IPS-18c (cell line): ENCODE measurements around the gene ATP9B.

Experiments
- H3K4me3 ChIP-seq: 2 replicates; pipeline ENCODE4 v1.7.0; 2013; ENCODE audit warnings: low read depth, mild to moderate bottlenecking, low read length, moderate library complexity; ENCODE audit not compliant: insufficient read depth
- H3K9me3 ChIP-seq: one replicate; pipeline ENCODE4 v1.6.1; 2013; ENCODE audit warnings: mild to moderate bottlenecking, low read length, moderate library complexity; ENCODE audit not compliant: control insufficient read depth, insufficient read depth

Gene ATP9B

DNA sequence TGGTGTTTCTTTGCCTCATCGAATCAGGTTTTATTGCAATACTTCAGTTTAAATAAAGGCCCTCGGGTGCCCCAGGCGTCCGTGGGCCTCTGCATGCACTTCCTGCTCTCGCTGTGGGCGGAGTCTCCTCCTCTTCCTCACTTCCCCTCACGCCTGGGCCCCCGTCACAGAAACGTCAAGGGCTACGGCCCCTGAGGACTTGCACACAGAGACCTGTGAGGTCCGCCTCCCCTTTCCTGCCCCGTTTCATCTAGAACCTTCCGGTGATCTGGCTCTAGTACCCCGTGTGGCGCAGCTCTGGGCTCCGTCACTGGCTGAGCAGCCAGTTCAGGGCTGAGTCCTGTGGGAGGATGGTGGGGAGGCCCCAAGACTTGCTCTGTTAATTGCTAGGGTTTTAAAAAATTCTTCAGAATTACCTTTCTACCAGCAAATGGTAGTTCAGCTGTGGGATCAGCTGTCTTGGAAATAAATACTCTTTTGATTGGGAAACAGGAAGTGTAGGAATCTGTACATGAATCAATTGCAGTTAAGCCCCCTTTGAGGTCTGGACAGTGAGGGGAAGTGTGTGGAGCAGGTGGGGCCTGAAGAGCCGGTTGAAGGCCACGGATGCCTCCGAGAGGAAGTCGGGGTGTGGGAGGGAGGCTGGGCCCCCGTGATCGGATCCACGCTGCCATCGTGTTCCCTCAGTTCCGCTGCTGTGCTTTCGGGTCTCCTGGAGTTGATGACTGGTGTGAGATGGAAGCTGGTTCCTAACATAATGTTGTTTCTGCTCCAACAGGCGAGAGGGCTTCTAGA is 336.8 kb downstream of the ATP9B start:
- Histone ChIP-seq H3K9me3 (no peaks in the 10 kb centered on the region), H3K4me3 (no peak overlapping the region)

DNA sequence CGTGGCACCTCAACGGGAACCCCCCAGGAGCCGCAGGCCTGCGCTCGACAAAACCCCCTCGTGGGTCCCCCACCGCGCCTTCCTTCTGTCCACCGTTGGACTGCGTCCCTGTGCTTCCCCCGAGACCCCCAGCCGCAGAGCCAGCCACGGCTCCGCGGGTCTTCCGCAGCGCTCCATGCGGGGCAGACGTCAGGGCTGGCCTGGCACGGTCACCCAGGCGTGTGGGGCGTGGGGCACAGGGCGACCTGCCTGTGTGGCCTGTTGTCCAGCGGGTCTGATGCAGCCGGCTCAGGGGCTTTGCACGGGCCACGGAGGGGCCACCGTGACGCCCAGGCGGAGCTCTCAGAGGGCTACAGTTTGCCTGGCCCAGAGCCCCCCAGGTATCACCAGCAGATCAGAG is 337.5 kb downstream of the ATP9B start:
- no peak overlapping the region for H3K4me3 ChIP-seq
- H3K9me3 ChIP-seq: no peaks in the 10 kb centered on the region

DNA sequence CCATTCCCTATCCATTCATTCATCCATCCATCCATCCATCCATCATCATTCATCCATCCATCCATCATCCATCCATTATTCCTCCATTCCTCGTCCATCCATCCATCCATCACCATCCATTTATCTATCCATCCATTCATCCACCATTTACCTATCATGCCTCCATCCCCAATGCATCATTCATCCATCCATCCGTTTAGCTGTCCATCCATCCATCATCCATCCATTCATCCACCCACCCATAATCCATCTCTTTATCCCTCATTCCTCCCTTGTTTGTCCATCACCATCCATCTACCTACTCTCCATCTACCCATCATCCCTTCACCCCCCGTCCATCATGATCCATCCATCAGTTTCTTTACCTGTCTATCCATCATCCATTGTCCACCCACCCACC is 340.1 kb downstream of the ATP9B start:
- no peak overlapping the region for H3K4me3 ChIP-seq
- no peaks in the 10 kb centered on the region for H3K9me3 ChIP-seq

- H3K9me3 ChIP-seq: no peaks in the 10 kb centered on the region
Measured at GRCh38 chr18:79410171-79410641, 341.0 kb downstream of the ATP9B start.

DNA sequence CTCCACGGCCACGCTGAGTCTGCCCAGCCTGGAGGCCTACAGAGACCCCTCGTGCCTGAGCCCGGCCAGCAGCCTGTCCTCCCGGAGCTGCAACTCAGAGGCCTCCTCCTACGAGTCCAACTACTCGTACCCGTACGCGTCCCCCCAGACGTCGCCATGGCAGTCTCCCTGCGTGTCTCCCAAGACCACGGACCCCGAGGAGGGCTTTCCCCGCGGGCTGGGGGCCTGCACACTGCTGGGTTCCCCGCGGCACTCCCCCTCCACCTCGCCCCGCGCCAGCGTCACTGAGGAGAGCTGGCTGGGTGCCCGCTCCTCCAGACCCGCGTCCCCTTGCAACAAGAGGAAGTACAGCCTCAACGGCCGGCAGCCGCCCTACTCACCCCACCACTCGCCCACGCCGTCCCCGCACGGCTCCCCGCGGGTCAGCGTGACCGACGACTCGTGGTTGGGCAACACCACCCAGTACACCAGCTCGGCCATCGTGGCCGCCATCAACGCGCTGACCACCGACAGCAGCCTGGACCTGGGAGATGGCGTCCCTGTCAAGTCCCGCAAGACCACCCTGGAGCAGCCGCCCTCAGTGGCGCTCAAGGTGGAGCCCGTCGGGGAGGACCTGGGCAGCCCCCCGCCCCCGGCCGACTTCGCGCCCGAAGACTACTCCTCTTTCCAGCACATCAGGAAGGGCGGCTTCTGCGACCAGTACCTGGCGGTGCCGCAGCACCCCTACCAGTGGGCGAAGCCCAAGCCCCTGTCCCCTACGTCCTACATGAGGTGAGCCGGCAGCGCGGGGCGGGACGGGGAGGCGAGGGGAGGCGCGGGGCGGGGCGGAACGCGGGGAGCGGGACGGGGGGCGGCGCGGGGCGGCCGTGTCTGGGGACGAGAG is 341.8 kb downstream of the ATP9B start:
- Histone ChIP-seq H3K4me3 (no peak overlapping the region), H3K9me3 (no peaks in the 10 kb centered on the region)

More at GRCh38 chr18:79410171-79410641, 341.0 kb downstream of the ATP9B start:
- no peak overlapping the region for H3K4me3 ChIP-seq

DNA sequence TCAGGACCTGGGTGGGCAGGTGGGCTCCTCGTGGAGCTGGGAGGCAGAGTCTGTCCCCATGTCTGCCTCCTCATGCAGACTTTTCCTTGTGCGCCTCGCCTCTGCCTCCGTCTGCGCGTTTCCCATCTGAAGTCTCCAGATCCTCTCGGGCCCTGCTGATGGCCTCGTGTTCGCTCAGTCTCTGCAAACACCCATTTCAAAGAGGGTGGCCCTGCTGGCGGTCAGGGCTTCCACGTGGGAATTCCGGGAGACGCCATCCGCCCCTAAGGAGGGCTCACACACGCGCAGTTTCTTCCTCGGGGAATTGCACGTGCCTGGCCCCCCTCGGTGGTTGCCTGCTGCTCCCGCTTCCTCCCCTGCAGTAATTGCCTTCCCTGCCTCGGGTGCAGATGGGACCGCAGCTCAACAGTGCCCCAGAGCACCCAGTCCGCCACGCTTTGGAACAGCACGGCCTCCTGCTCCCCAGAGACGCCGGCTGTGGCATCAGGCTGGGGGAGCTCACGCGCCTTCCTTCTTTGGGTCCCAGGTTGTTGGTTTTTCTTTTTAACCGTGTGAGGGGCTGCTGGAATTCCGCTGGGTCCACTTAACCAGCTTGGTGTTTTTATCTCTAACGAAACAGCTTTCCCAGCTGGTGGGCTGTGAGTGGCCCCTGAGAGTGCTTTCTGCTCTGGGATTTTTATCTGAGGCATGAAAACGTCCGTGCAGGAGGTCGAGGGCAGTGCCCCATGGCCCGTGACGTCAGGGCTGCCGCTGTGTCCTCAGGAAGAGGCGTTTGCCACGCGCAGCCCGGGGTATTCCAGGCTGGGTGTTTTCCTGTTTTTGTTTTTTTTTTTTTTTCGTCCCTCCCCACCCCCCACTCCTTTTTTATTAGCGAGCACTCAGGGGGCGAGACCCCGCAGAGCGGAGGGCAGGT is 342.7 kb downstream of the ATP9B start:
- H3K4me3 ChIP-seq: no peak overlapping the region
- H3K9me3 ChIP-seq: no peaks in the 10 kb centered on the region

GRCh38 chr18:79413025-79413424 is 343.8 kb downstream of the ATP9B start:
- no peak overlapping the region for H3K4me3 ChIP-seq

GRCh38 chr18:79413426-79413825 is 344.2 kb downstream of the ATP9B start:
- Histone ChIP-seq H3K4me3 (no peak overlapping the region), H3K9me3 (no peaks in the 10 kb centered on the region)

More at GRCh38 chr18:79413025-79413424, 343.8 kb downstream of the ATP9B start:
- H3K9me3 ChIP-seq: no peaks in the 10 kb centered on the region

GRCh38 chr18:79413901-79414300 is 344.7 kb downstream of the ATP9B start:
- no peak overlapping the region for H3K4me3 ChIP-seq
- H3K9me3 ChIP-seq: no peaks in the 10 kb centered on the region

- no peaks in the 10 kb centered on the region for H3K9me3 ChIP-seq
Measured at GRCh38 chr18:79416022-79416676, 347.0 kb downstream of the ATP9B start.

GRCh38 chr18:79416677-79417052 is 347.5 kb downstream of the ATP9B start:
- H3K9me3 ChIP-seq: no peaks in the 10 kb centered on the region
- H3K4me3 ChIP-seq: no peak overlapping the region

More at GRCh38 chr18:79416022-79416676, 347.0 kb downstream of the ATP9B start:
- H3K4me3 ChIP-seq: no peak overlapping the region

- H3K4me3 ChIP-seq: no peak overlapping the region
- H3K9me3 ChIP-seq: no peaks in the 10 kb centered on the region
Measured at GRCh38 chr18:79418236-79418635, 349.0 kb downstream of the ATP9B start.

DNA sequence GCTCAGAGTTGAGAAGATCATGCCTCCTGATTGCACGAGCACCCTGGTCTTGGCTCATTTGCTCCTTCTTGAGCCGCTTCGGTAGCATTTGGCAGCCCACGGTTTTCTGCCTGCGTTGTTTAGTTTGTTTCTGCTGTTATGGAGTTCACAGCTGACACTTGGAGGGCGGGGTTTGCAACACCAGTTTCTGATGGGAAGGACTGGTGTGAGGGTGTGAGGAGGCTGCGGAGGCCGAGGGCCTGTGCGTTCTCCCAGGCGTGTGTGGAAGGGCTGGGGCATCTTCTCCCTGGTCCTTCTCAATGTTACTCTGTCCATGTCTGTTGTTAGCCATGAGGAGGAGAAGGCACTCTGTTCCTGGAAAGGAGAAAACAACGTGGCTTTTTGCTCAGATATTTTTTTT is 349.4 kb downstream of the ATP9B start:
- no peak overlapping the region for H3K4me3 ChIP-seq
- no peaks in the 10 kb centered on the region for H3K9me3 ChIP-seq

- H3K4me3 ChIP-seq: no peak overlapping the region; the same call in 1 of the 2 replicates
- no peaks in the 10 kb centered on the region for H3K9me3 ChIP-seq
Measured at GRCh38 chr18:79420033-79420745, 351.0 kb downstream of the ATP9B start.

- Histone ChIP-seq H3K9me3 (no peaks in the 10 kb centered on the region), H3K4me3 (no peak overlapping the region)
Measured at GRCh38 chr18:79421275-79421857, 352.2 kb downstream of the ATP9B start.
